Measurements from ENCODE around the gene C1orf167. TPM values are rescaled to one million over a fixed set of nuclear protein-coding genes. Genes with fewer than 3 reads are reported as not detected.

C1orf167 gene
- total and polyA plus RNA-seq, 2 of the 8 experiments (the other 6 are each of a cell fraction or from before 2014, with no cell fraction given), result 0.70 to 1.3 TPM

- H4K5ac ChIP-seq (ENCODE audit: insufficient read length, low read depth, low read length), result no peak overlapping the region
- H3K4ac ChIP-seq (replicated peaks; ENCODE audit: insufficient read length, low read depth, low read length), result no peak overlapping the region
- no peak overlapping the region for H2BK12ac ChIP-seq (ENCODE audit: low read depth, low read length)
- peaks cover 6 to 7% of the 10 kb centered on the region in 2 experiments for H4K20me1 ChIP-seq (replicated peaks in 1 of 2; ENCODE audit: control insufficient read depth in 1 of 2, insufficient read depth in 2 of 2, low read length in 2 of 2)
- no peak overlapping the region for H2AK5ac ChIP-seq (ENCODE audit: low read depth, low read length)
- no peak overlapping the region for H3K27ac ChIP-seq (ENCODE audit: low read depth, low read length)
- no peak overlapping the region for H3K9ac ChIP-seq (replicated peaks in 1 of 4; ENCODE audit: extremely low read depth in 1 of 4, low read depth in 3 of 4, low read length in 3 of 4)
- no peak overlapping the region for H2BK15ac ChIP-seq (ENCODE audit: low read length)
- peaks cover 0 to 17% of the 10 kb centered on the region in 2 experiments; a peak in 2 of 4 replicates for H3K79me2 ChIP-seq (ENCODE audit: control insufficient read depth in 1 of 2, insufficient read depth in 2 of 2, low read length in 2 of 2)
- H3K14ac ChIP-seq (ENCODE audit: insufficient read length), result no peak overlapping the region
- CTCF ChIA-PET (ENCODE audit: partially characterized antibody), result interaction anchor here (4.2 kb wide), 1 partner anchor 14 kb away, joined by 49 read pairs; no protein-coding TSS in a partner anchor
- peaks cover 6 to 14% (median 12%) of the 10 kb centered on the region in 4 experiments; a peak in 7 of 8 replicates for H3K36me3 ChIP-seq (ENCODE audit: control insufficient read depth in 2 of 4, insufficient read depth in 4 of 4, low read length in 3 of 4)
- H3K4me3 ChIP-seq (ENCODE audit: extremely low read depth in 1 of 4, insufficient read depth in 2 of 4, low read depth in 3 of 4, low read length in 4 of 4), result no peak overlapping the region
- H3K4me1 ChIP-seq (replicated peaks in 1 of 4; ENCODE audit: control insufficient read depth in 3 of 4, insufficient read depth in 4 of 4, low read length in 3 of 4), result peaks cover 11 to 15% (median 13%) of the 10 kb centered on the region in 4 experiments
- POLR2A ChIA-PET (ENCODE audit: partially characterized antibody), result interaction anchor here (1.3 kb wide), 1 partner anchor 15 kb away, joined by 3 read pairs; no protein-coding TSS in a partner anchor
- H3K56ac ChIP-seq (replicated peaks; ENCODE audit: insufficient read length, low read depth, low read length), result no peak overlapping the region
- H3K23ac ChIP-seq (ENCODE audit: insufficient read length), result no peak overlapping the region
- H2BK5ac ChIP-seq (ENCODE audit: low read depth, low read length), result no peak overlapping the region
- no peak overlapping the region for H4K8ac ChIP-seq (ENCODE audit: extremely low read depth, insufficient read depth, low read length)
- H3K79me1 ChIP-seq (ENCODE audit: low read depth, low read length), result no peaks in the 10 kb centered on the region
- DNase-seq (ENCODE audit: low read depth in 1 of 2, low spot score in 2 of 2) (no peak), FAIRE-seq (no peak)
- TF ChIP-seq JUN (IDR thresholded peaks at IDR 0.05; ENCODE audit: low read depth, low read length) (no peak), KDM4A (IDR thresholded peaks at IDR 0.05; ENCODE audit: low read depth, low read length, severe bottlenecking) (no peak), SIRT6 (IDR thresholded peaks at IDR 0.05; ENCODE audit: low read length) (no peak), RNF2 (IDR thresholded peaks at IDR 0.05; ENCODE audit: borderline replicate concordance, low read depth, low read length, missing control alignments, poor library complexity, severe bottlenecking) (no peak), BACH1 (IDR thresholded peaks at IDR 0.05; ENCODE audit: low read length) (no peak), CTCF (IDR thresholded peaks at IDR 0.05; ENCODE audit: control extremely low read depth in 1 of 3, insufficient read depth in 1 of 3, low read depth in 1 of 3, low read length in 3 of 3) (no peak), GABPA (IDR thresholded peaks at IDR 0.05; ENCODE audit: borderline replicate concordance, insufficient read depth, low read length) (no peak), CEBPB (IDR thresholded peaks at IDR 0.05; ENCODE audit: low read depth, low read length) (no peak)
- WGBS, 2 experiments (ENCODE audit: extremely low coverage in 1 of 2, insufficient coverage in 1 of 2, insufficient read length in 1 of 2, insufficient replicate concordance in 2 of 2, low coverage in 1 of 2, low lambda C conversion rate in 2 of 2, missing lambda C conversion rate in 1 of 2), result 90% methylated on average over 20 of the region's 21 CpGs; no CpG with 5 or more reads in 1 of the 2 experiments
- no peak overlapping the region for H3K18ac ChIP-seq (ENCODE audit: extremely low read depth, low read length)
- no peak overlapping the region for H3K4me2 ChIP-seq (ENCODE audit: insufficient read depth in 1 of 2, low read depth in 2 of 2, low read length in 2 of 2)
- H3K27me3 ChIP-seq (replicated peaks in 1 of 4; ENCODE audit: control insufficient read depth in 3 of 4, extremely low read depth in 1 of 4, insufficient read depth in 3 of 4, low read length in 3 of 4), result no peaks in the 10 kb centered on the region
- H2BK20ac ChIP-seq (ENCODE audit: low read length), result no peak overlapping the region
- no peak overlapping the region for H2AFZ ChIP-seq (ENCODE audit: low read length)
- H3K23me2 ChIP-seq (ENCODE audit: low read depth, low read length), result peaks cover 13% of the 10 kb centered on the region
- no peak overlapping the region for H4K91ac ChIP-seq (replicated peaks; ENCODE audit: insufficient read length, low read length)
- H2BK120ac ChIP-seq (replicated peaks; ENCODE audit: low read depth, low read length), result no peak overlapping the region
- no peaks in the 10 kb centered on the region for H3K9me3 ChIP-seq (ENCODE audit: insufficient read depth in 2 of 2, low read depth in 1 of 2, low read length in 1 of 2)
Measured at GRCh38 chr1:11800756-11801433, 38.9 kb downstream of the C1orf167 start.
